ENCODE results near the gene SMIM38.

The SMIM38 gene

GRCh38 chr11:69115586-69116560, 39.9 kb upstream of the SMIM38 start:
- H3K4me3 ChIP-seq (ENCODE audit: low read length) = no peak overlapping the region
- TF ChIP-seq ZNF274 (IDR thresholded peaks at IDR 0.05; ENCODE audit: low read depth, low read length) = no peak

- no peak overlapping the region for H3K4me3 ChIP-seq (ENCODE audit: low read length)
- TF ChIP-seq ZNF274 (IDR thresholded peaks at IDR 0.05; ENCODE audit: low read depth, low read length) = no peak
Observed at GRCh38 chr11:69116671-69117070, 39.1 kb upstream of the SMIM38 start.

- no peak for TF ChIP-seq ZNF274 (IDR thresholded peaks at IDR 0.05; ENCODE audit: low read depth, low read length)
- no peak overlapping the region for H3K4me3 ChIP-seq (ENCODE audit: low read length)
Observed at GRCh38 chr11:69119190-69119589, 36.5 kb upstream of the SMIM38 start.

- no peak overlapping the region for H3K4me3 ChIP-seq (ENCODE audit: low read length)
- no peak for TF ChIP-seq ZNF274 (IDR thresholded peaks at IDR 0.05; ENCODE audit: low read depth, low read length)
Observed at GRCh38 chr11:69120096-69120875, 35.4 kb upstream of the SMIM38 start.

GRCh38 chr11:69121021-69121420, 34.7 kb upstream of the SMIM38 start:
- no peak overlapping the region for H3K4me3 ChIP-seq (ENCODE audit: low read length)
- no peak for TF ChIP-seq ZNF274 (IDR thresholded peaks at IDR 0.05; ENCODE audit: low read depth, low read length)

GRCh38 chr11:69121621-69122325, 34.0 kb upstream of the SMIM38 start:
- no peak overlapping the region for H3K4me3 ChIP-seq (ENCODE audit: low read length)
- no peak for TF ChIP-seq ZNF274 (IDR thresholded peaks at IDR 0.05; ENCODE audit: low read depth, low read length)

GRCh38 chr11:69122326-69122629, 33.5 kb upstream of the SMIM38 start:
- TF ChIP-seq ZNF274 (IDR thresholded peaks at IDR 0.05; ENCODE audit: low read depth, low read length) = no peak
- no peak overlapping the region for H3K4me3 ChIP-seq (ENCODE audit: low read length)

- TF ChIP-seq ZNF274 (IDR thresholded peaks at IDR 0.05; ENCODE audit: low read depth, low read length) = no peak
- H3K4me3 ChIP-seq (ENCODE audit: low read length) = no peak overlapping the region
Observed at GRCh38 chr11:69122630-69123431, 32.9 kb upstream of the SMIM38 start.

GRCh38 chr11:69123593-69124545, 31.9 kb upstream of the SMIM38 start:
- H3K4me3 ChIP-seq (ENCODE audit: low read length) = no peak overlapping the region
- TF ChIP-seq ZNF274 (IDR thresholded peaks at IDR 0.05; ENCODE audit: low read depth, low read length) = no peak

GRCh38 chr11:69125861-69126260, 29.9 kb upstream of the SMIM38 start:
- H3K4me3 ChIP-seq (ENCODE audit: low read length) = no peak overlapping the region
- TF ChIP-seq ZNF274 (IDR thresholded peaks at IDR 0.05; ENCODE audit: low read depth, low read length) = no peak

- H3K4me3 ChIP-seq (ENCODE audit: low read length) = no peak overlapping the region
- TF ChIP-seq ZNF274 (IDR thresholded peaks at IDR 0.05; ENCODE audit: low read depth, low read length) = no peak
Observed at GRCh38 chr11:69126286-69126685, 29.4 kb upstream of the SMIM38 start.

GRCh38 chr11:69127081-69127850, 28.5 kb upstream of the SMIM38 start:
- H3K4me3 ChIP-seq (ENCODE audit: low read length) = no peak overlapping the region
- TF ChIP-seq ZNF274 (IDR thresholded peaks at IDR 0.05; ENCODE audit: low read depth, low read length) = no peak
